Cardiac fibroblast (primary cell): ENCODE results near the gene AKAP5.

ENCODE experiments used
- DNase-seq, 2 donors: peaks; one replicate each; pipeline versions ENCODE4 v3.0.0 to v3.0.0-alpha.2; 2010; ENCODE audit warnings: low read depth in 2 of 2
- H3K4me3 ChIP-seq, 2 donors: replicated peaks in 1 of 2; 1 replicate in 1 of 2; 2 replicates in 1 of 2; pipeline ENCODE4 v1.5.1; 2011; ENCODE audit warnings: low read depth in 2 of 2, low read length in 2 of 2, mild to moderate bottlenecking in 2 of 2, moderate library complexity in 1 of 2
- CTCF ChIP-seq: IDR thresholded peaks from one replicate; pipeline ENCODE4 v1.5.1; 2011; ENCODE audit warnings: low read depth, mild to moderate bottlenecking, low read length, inconsistent platforms

Gene AKAP5

GRCh38 chr14:64459405-64460136, 5.7 kb upstream of the AKAP5 start:
- TF ChIP-seq CTCF: no peak
- H3K4me3 ChIP-seq: no peak overlapping the region
- no peak for DNase-seq

DNA sequence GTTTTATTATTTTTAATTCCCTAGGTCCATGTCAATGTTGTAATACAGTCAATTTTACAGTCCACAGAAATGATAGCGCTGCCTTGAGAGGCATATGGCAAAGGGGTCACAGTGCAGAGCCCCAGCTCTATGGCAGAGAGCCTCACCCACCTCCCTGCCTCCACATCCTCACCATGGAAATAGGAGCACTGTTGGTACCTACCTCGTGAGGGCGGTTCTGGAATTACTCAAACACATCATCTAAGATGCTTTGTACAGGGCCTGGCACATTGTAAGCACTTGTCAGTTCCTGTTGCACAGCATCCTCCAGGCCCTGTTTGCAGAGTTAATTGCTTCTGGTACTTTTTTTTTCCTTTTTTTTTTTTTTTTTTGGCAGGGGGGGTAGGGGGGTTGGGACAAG, 4.1 kb upstream of the AKAP5 start:
- no peak for TF ChIP-seq CTCF
- no peak for DNase-seq
- H3K4me3 ChIP-seq: no peak overlapping the region

- no peak overlapping the region for H3K4me3 ChIP-seq
- TF ChIP-seq CTCF: no peak
- no peak for DNase-seq
Measured at GRCh38 chr14:64463195-64463594, 2.1 kb upstream of the AKAP5 start.

DNA sequence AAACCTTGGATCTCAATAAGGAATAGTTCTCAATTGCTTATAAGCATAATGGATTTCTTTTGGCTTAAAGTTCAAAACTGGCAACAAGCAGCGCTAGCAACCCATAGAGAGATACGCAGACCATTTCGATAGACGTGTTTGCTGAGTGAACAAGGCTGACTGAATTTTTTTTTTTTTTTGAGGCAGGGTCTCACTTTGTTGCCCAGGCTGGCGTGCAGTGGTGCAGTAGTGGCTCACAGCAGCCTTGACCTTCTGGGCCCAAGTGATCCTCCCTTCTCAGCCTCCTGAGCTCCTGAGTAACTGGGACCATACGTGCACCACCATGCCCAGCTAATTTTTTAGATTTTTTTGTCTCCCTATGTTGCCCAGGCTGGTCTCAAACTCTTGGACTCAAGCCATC, 1.4 kb upstream of the AKAP5 start:
- no peak for TF ChIP-seq CTCF
- H3K4me3 ChIP-seq: no peak overlapping the region
- DNase-seq: no peak

DNA sequence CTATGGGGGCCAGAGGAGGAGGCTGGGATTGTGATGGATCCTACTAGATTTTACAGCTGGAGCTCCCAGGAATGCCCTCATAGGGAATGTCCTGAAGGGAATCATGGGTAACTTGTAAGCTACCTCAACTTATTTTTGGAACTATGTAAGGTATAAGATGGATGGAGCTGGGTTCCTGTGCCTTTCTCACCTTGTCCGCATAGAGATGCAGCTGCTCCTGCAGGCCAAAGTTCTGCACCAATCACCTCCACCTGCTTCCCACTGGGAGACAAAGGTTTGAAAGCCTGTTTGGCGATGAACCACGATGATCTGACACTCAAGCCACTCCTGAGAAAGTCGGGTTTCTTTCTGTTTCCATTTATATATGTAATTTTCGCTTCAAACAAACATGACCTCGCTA, 648 bp upstream of the AKAP5 start:
- TF ChIP-seq CTCF: no peak
- no peak for DNase-seq
- peak overlapping the region; percentile 65 to 71 for H3K4me3 ChIP-seq

DNA sequence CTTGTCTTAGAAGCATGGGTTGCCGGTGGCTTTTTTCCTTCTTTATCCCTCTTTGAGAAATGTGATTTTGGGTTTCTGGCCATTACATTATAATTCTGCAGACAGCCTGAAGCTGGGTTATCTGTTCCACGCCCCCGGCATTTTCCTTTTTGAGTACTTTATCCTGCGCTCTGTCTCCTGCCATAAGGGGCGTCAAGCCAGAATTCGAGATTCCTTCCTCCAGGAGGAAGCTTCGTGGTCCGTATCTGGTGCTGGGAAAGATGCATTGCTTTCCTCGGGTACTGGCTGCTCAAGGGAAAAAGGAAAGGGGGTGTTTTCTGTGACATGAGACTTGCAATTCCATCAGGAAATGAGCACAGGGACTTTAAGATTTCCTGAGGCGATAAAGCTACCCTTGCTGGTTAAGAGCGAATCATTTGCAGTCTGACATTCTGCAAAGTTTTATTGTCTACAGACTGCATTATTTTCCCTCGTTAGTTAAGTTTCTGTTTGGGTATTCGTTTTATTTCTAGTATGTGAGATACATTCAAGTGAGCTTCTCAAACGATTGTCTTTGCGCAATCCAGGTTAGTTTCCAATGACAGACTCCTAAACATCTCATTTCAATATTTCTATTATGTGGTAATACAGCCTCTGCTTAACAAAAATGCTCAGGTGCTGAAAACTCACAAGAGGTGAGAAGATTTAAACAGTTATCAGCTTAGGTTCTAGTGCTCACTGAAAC, 694 bp downstream of the AKAP5 start:
- DNase-seq: peak; percentile 27 to 65
- TF ChIP-seq CTCF: peak; percentile 21
- H3K4me3 ChIP-seq: peak overlapping the region; percentile 65 to 71
